D341Med (cell line): ENCODE measurements around the gene TRAF4.
A peak's percentile ranks its signal among the peaks of the same experiment; 100 is the strongest.
"Not testable (repeated sequence)": the region's sequence is repeated elsewhere in the genome, so short reads cannot be mapped to it uniquely, and the experiment has no call there.

Experiments
- DNase-seq: peaks from one replicate; pipeline ENCODE4 v3.0.0; 2012; ENCODE audit warnings: low spot score

Gene TRAF4

GRCh38 chr17:28715217-28715616, 28.6 kb upstream of the TRAF4 start:
- DNase-seq = no peak

DNA sequence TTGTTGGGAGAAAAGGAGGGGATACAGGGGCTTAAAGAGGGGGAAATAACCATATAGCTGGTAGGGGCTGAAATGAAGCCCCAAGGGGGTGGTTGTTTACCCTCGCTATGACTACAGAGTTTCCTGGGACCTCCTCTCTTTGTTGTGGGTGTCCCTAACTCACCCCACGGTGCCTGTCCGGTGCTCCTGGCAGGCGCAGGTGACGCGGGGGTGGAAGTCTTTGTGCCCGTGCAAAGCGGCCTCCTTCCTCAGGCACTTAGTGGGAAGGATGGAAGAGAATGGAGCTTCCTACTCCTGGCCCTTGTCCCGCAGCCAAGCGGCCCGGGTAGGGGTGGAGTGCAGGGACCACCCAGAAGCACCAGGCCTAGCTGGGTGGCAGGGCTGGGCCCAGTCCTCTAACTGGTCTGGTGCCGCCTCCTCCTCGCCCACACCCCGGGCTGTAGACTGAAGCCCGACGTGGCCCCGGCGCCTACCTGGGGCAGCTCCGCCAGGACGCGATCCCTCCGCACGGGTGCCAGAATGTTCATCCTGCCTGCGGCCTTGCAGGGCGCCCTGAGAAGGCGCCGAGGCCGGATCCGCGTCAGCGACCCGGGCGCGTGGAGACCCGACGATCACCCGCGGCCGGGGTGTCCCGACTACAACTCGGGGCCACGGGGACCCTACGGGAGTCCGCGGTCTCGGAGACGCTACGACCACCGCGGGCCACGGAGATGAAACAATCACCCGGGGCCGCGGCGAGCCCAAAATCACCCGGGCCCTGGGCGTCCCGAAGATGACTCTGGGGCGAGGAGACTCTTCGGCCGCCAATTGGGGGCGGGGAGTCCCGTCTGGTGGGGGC, 26.9 kb upstream of the TRAF4 start:
- DNase-seq = peak; percentile 22

- peak; percentile 34 for DNase-seq
Measured at GRCh38 chr17:28717578-28718332, 26.1 kb upstream of the TRAF4 start, which contains the start of gene RAB34. TSS of gene RAB34 (minus strand) at chr17:28717868. CDS start at chr17:28717266, 602 bp downstream.

DNA sequence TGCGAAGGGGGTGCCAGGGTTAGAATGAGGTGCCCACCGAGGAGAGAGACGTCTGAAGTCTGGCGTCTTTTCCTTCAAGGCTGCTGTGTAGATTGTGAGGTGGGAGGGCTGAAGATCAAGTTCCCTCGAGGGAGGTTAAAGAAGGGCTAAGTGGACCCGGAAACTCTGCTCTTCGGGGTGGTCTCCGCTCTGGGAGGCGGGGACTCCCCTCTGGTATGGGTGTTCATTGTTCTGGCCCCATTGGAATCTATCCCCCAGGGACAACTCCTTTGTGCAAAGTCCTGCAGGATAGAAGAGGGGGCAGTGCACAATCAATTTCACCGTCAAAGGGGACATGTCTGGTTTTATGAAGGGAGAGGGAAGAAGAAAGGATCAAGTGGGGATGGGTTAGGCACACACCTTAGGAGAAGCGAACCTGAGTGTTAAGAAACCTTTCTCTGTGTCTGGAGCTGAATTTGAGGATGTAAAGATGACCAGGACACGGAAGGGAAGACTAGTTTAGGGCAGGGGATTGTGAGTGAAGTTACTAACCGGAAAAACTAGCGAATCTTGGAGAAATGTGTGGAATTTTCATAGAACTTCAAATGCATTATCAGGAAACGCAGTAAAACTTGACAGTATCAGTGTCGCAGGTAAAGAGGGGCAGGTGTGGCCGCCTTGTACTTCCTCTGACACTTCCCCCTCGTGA, 25.3 kb upstream of the TRAF4 start:
- peak; percentile 30 for DNase-seq

GRCh38 chr17:28719021-28719433, 24.8 kb upstream of the TRAF4 start:
- DNase-seq = no peak

DNA sequence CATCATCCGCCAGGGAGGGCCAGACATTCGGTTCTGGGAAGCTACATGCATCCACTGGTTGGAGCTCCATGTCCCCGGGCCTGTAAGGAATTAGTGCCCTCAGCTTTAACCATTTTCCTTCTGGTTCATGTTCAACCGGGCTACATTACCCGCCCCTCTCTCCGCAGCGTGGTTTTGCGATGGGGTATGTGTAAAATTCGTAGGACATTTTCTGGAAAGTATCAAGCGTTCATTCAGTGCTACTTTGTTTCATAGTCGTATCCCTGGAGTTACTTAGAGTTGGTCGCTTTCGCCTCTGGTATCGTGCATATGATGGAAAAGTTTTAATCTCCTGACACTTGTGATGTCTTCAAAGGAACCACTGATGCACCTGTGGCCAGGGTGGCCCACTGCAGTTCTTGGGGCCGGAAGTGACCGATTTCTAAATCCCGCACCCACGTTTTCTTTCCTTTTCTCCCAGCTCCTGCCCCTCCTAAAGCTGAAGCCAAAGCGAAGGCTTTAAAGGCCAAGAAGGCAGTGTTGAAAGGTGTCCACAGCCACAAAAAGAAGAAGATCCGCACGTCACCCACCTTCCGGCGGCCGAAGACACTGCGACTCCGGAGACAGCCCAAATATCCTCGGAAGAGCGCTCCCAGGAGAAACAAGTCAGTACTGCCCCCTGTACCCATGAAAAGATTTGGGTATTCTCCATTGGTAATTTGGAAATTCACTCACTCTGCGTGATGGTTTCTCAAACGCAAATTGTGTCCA, 23.4 kb upstream of the TRAF4 start:
- no peak for DNase-seq

DNA sequence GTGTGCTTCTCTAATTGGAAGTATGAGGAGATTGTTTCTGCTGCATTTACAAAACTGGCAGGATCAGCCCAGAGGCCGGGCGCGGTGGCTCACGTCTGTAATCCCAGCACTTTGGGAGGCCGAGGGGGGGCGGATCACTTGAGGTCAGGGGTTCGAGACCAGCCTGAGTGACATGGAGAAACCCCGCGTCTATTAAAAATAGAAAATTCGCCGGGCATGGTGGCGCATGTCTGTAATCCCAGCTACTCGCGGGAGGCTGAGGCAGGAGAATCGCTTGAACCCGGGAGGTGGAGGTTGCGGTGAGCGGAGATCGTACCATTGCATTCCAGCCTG, 22.8 kb upstream of the TRAF4 start:
- not testable (repeated sequence) for DNase-seq

DNA sequence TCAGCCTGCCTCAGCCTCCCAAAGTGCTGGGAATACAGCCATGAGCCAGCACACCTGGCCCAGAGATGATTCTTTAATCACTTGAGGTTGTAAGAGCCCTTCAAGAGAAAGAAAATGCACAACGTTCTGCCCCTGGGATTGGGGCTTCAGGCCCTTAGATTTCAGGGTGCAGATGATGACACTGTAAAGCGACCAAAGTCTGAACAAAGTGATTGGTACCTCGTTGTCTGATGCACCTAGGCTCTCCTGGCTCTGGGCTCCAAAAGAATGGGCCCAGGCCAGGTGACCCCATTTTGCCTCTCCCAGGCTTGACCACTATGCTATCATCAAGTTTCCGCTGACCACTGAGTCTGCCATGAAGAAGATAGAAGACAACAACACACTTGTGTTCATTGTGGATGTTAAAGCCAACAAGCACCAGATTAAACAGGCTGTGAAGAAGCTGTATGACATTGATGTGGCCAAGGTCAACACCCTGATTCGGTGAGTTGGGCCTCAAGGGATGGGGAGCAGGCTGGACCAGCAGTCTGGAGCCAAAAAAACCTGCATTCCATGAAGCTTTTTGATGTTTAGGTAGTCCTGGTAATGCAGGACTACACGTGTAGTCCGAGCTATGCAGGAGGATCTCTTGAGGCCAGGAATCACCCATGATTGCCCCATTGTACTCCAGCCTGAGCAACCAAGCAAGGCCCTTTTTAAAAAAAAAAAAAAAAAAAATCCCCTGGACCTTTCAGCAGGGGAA, 21.2 kb upstream of the TRAF4 start:
- DNase-seq = no peak

DNA sequence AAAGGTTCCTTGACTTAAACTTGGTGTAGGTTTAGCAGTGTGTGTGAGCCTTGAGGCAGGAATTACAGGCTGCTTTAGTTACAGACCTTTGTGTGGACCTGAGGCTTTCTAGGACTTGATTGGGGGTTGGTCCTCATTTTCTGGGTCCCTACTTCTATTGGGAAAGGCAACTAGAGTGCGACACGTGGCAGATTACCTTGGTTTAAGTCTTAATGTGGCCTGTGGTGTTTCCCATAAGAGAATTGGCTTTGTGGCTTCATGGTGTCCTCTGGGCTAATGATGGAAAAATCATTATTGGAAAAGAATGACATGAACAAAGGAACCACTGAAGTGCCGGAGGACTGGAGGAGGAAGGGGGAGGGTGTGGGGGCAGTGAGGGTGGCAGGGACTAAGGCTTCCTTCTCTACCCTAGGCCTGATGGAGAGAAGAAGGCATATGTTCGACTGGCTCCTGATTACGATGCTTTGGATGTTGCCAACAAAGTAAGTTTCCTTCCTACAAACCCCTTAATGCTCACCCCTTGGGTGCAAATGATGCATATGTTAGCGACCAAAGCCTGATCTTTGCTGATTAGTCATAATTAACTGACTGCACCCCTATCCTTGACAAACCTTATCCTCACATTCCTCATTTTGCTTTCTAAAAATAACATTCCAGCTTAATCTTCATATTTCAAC, 20.5 kb upstream of the TRAF4 start:
- no peak for DNase-seq

- not testable (repeated sequence) for DNase-seq
Measured at GRCh38 chr17:28723836-28724499, 19.8 kb upstream of the TRAF4 start.

GRCh38 chr17:28724500-28725165, 19.2 kb upstream of the TRAF4 start:
- DNase-seq = peak; percentile 8

- DNase-seq = no peak
Measured at GRCh38 chr17:28725166-28725659, 18.6 kb upstream of the TRAF4 start.

DNA sequence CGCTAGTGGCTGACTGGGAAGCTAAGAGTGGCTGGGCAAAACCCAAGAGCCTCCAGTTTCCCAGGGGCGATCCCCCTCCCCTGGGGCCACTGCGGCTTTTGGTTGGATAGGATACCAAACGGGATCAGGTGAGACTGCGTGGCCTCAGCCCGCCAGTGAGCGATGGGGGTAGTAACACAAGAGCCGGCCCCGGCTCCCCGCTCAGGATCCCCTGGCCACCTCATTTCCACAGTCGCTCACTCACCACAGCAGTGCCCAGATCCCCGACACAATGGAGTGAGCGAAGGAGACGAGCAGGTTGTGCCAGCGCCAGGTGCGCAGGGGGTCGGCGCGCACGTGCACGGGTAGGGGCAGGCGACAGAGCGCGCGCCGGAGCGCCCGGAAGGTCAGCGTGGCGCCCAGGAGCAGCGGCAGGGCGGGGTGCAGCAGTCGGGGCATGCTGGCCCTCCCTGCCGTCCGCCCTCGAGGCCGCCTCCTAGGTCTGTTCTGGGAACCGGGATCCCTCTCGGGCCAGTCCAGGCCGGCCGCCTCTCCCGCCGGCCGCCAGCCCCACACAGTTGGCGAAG, 18.1 kb upstream of the TRAF4 start:
- DNase-seq = peak; percentile 83

DNA sequence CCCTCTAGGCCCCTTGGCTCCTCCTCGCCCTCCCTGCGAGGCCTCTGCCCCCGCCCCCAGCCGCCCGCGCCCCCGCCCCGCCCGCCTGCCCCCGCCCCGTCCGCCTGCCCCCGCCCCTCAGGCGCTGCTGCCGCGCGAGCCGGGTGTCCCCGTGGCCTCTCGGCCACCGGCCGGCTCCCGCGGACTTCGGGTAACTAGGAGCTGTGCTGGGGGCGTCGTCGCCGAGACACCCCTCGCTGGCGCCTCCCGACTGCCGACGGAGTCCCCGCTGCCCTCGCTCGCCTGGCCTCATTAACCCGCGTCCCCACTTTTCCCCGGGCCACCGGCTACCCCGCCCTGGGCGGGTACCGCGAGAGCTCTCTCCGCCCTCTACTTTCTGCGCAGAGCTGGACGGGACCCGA, 17.6 kb upstream of the TRAF4 start, which contains the start of gene TLCD1:
Gene TLCD1 (minus strand): TSS at position 8 of the 401 bp plus-strand sequence. CDS start 136 bp downstream, outside the sequence.
- peak; percentile 90 for DNase-seq

DNA sequence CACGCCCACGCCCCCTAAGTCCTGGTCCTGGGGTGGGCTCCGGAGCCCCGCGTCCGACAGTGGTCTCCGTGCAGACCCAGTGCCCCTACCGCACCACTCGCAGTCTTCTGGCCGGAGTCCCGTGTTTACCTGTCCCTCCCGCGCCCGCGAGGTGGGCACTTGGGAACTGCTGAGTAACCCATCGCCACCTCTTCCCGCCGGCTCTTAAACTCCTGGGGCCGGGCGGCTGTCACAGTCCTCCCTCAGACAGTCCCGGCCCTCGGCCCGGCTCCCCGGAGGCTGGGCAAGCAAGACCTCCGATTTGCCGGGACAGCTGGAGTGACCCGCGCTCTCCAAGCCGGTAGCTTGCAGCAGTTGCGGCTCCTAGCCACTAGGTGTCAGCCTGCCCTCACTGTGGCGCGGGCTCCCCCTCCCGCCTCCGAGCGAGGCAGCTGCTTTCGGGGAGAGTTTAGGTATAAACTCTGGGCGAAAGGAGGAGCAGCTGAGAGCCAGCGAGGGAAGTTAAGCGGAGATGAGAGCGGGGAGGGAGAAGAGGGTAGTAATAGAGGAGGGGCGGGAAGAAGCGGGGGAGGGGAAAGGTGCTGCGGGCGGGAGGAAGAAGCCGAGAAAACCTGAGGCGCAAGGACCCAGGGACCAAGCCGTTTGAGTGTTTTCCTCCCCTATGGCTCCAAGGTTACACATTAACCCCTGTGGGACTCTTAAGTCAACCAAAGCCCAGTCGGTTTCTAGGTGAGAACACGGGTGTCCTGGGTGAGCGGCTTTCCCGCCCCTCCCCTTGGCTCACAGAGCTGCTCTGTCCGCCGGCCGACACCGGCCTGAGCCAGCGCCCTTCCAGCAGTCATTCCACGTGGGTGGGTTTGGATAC, 17.0 kb upstream of the TRAF4 start:
- DNase-seq = peak; percentile 90

DNA sequence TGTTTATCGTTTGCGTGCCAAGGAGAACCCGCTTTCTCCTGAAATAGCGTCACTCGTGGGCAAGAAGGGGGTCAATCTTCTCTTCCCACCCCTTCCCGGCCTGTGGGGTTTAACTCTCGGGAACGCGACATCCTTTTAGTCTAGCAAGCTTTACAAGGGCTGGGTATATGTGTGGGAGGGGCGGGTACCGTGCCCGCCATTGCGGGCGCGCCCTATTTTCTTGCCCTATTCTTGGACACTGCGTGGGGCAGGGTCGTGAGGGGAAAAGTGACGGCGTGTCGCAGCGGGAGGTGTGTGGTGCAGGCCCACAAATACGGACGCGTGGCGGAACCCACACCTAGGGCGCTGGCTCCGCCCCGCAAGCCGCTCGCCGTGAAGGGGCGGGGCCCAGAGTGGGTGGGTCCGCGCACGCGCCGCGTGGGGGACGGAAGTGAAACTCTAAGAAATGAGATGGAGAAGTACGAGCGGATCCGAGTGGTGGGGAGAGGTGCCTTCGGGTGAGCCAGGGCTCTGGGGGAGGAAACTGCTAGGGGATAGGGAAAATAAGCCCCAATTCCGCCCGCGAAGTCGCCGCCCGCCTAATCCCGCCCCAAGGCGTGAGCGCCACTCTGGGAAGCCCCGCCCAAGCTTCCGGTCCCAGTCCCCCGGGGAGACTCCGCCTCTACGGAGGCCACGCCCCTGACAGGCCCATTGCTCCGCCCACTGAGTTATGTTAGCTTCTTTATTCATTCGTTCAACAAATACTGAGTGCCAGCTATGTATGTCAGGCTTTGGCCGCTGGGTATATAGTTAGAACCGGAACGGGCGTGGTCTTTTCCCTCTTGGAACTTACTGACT, 15.2 kb upstream of the TRAF4 start, which contains the start of gene NEK8:
Gene NEK8 (plus strand): TSS at position 425 of the 837 bp plus-strand sequence. CDS start 26 bp downstream, at position 451.
- DNase-seq = peak; percentile 96

GRCh38 chr17:28729950-28730330, 13.9 kb upstream of the TRAF4 start:
- no peak for DNase-seq
